OCI-M1 (cell line): ENCODE results near the gene QRFP.

Experiments
- DNase-seq: peaks from one replicate; lab custom pipeline; 2025; lab: John Stamatoyannopoulos, UW

Gene QRFP

GRCh38 chr9:130872093-130872492 lies 24.5 kb downstream of the QRFP start:
- no peak for DNase-seq

DNA sequence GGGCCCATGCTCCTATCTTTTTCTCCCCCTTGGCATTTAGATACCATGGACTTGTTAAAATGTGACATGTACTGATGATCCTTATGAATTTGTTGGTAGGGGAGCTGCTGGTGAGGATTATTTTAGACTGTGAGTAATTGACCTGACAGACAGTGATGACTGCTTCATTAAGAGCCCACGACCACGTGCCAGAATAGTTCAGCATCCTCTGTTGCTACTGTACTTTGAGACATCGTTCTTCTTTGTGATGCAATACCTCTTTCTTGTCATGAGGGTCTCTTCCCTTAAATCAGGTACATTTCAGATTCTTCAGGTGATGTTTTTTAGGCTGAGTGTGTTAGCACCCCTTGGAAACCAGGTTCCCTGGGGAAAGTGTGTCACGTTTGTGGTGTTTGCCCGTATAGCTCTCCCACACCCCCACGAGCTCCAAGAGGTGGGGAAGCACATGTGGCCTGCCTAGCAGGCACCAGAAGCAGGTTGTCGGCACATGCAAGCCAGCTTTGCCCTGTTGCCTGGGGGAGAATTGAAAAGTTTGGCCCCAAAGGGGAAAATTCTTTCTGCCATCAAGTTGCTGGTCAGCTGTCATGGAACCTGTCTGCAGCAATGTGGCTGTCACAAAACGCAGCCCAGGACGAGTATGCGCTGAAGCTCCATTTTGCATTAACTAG lies 25.1 kb downstream of the QRFP start:
- DNase-seq: no peak

- DNase-seq: no peak
Measured at GRCh38 chr9:130870491-130871381, 25.9 kb downstream of the QRFP start.

DNA sequence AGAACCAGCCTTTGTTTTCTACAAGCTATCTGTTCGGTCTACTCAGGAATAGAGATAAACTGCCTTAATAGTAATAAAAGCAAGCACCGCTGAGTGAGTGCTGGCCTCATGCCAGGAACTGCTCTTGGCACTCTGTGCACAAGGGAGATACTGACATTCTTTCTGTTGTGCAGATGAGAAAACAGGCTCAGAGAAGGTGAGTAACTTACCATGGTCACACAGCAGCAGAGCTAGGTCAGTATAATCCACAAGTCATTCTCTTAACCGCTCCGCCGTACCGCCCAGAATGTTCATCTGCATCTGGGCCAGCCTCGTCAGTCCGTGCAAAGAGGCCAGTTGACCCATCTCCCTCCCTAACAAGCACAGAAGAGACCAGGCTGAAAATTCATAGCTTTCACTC lies 27.4 kb downstream of the QRFP start:
- no peak for DNase-seq

DNA sequence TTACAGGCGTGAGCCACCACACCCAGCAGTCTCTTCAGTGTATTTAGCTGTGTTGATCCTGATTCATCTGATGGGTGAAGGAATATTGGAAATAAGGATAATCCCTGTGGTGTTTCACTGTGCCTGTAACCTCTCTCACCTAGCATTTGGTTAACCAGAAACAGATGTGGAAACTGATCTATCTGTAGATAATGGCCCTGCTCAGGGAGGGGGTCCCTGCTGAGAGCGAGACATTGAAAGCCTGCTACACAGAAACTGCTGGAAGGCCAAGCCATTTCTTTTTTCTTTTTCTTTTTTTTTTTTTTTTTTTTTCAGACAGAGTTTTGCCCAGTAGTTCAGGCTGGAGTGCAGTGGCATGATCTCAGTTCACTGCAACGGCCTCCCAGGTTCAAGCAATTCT lies 28.4 kb downstream of the QRFP start:
- no peak for DNase-seq

GRCh38 chr9:130867556-130867955 lies 29.1 kb downstream of the QRFP start:
- DNase-seq: no peak

GRCh38 chr9:130866474-130866965 lies 30.1 kb downstream of the QRFP start:
- DNase-seq: peak; percentile 87

DNA sequence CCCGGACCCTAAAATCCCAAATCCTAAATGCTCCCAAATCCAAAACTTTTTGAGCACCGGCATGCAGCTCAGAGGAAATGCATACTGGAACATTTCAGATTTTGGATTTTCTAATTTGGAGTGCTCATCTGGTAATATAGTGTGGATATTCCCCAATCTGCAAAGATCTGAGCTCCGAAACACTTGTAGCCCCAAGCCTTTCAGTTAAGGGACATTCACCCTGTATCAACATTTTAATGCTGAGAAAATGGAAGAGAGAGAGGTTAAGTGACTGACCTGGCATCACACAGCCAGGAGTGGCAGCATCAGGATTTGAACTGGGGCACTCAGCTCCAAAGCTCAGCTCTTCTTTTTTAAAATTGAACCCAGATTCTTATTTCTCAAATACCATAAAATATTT lies 30.7 kb downstream of the QRFP start:
- DNase-seq: no peak

DNA sequence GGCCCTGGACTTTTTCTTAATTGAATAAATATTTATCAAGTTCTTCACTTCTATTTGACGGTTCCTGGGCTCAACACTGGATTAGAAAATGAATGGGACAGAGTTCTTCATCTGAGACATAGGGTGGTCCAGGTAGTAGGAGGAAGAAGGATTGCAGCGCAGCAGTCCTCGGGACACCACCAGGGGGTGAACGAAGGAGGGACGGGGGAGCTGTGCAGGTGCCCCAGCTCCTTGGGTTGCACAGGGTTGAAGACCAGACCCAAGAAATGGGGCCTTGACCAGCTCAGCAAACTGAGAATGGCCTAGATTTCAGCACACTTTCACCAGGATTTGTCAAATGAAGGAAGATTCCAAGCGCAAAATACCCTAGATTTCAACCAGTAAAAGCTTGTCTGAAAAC lies 32.1 kb downstream of the QRFP start:
- DNase-seq: no peak

DNA sequence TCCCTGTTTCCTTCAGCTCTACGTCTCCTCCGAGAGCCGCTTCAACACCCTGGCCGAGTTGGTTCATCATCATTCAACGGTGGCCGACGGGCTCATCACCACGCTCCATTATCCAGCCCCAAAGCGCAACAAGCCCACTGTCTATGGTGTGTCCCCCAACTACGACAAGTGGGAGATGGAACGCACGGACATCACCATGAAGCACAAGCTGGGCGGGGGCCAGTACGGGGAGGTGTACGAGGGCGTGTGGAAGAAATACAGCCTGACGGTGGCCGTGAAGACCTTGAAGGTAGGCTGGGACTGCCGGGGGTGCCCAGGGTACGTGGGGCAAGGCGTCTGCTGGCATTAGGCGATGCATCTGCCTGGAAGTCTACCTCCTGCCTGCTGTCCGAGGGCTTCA lies 33.9 kb downstream of the QRFP start:
- DNase-seq: no peak

DNA sequence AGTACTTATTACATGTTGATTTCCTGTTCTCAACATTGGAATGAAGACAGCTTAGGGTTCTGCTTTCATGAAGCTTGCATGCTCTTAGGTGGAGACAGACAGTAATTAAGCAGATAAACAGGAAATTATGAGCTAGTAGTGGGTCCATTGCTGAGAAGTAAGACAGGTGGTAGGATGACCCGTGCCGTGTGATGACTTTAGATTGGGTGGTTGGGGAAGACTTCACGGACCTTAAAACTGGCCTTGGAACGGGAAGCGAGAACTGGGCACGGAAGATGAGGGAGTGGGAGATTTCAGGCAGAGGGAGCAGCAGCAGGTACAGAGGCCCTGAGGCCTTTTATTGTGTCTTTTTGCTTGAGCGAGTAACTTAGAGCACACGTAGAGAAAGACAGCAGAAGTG lies 34.4 kb downstream of the QRFP start:
- no peak for DNase-seq

DNA sequence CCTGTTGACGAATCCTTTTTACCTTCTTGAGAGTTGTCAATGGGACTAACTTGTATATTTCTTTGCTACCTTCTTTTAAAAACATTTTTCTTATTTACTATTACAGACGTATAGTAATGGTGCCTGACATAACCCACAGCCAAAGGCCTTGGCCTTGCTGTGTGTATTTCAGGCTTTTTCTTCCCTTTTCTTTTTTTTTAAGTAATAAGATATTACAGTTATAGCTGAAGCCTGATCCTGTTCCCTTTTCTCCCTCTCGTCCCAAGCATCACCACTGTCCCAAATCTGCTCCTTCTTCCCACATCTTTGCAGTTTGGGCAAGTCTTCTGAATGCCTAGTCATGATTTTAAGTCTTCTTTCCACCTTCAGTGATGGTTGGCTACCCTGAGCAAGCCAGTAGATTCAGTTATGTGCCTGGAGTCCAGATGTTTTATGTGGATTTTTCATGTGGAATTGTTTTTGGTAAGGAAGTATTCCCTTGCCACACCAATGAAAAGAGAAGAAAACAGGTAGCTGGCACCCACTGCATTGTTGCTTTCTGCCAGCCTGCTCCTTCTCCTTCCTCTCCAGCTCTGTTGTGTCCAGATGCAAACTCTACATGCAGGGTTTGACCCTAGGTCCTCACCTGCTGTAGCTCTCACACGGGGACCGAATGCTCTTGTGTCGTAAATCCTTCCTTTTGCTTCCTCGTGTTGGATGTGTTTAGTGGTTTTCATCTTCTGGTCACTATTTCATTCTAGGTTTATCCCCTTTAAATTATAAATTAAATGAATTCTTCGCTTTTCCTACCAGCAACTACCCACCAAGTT lies 35.0 kb downstream of the QRFP start:
- no peak for DNase-seq

DNA sequence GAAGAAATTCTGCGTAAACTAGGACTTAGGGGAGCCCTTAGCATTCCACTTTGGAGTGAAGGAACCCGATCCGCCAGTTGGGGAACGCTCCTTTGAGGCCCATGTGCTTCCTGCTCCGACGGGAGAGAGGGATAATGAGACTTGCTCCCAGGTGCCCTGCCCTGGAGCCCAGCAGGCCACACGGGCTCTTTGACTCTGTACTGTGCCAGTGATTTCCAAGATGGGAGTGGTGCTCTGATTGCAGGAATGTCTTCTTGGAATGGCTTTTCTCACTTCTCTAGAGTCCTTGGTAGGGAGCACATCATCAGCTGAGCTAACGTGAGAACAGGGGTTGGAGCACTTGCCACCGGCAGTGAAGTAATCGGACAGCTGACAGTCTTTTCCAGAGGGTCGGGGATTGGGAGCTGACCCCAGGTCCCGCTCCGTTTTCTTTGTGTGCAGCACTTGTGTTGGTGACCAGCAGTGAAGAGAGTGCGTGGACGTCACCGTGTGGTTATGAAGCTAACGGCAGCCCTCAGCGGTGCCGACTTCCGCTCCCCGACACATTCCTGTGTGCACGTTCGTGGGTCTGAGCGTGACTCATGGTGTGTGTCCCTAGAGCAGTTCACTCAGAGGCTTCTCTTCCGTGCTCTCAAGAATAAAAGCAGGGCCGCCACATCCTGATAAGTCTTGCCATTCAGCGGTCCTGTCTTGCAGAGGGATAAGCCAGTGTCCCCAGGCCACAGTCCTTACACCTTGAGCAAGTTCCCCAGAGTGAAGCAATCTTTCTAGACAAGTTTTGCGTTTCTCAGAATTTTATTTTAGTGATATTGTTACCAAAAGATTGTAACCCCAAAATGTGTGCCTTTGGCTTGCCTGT lies 35.9 kb downstream of the QRFP start:
- no peak for DNase-seq

DNA sequence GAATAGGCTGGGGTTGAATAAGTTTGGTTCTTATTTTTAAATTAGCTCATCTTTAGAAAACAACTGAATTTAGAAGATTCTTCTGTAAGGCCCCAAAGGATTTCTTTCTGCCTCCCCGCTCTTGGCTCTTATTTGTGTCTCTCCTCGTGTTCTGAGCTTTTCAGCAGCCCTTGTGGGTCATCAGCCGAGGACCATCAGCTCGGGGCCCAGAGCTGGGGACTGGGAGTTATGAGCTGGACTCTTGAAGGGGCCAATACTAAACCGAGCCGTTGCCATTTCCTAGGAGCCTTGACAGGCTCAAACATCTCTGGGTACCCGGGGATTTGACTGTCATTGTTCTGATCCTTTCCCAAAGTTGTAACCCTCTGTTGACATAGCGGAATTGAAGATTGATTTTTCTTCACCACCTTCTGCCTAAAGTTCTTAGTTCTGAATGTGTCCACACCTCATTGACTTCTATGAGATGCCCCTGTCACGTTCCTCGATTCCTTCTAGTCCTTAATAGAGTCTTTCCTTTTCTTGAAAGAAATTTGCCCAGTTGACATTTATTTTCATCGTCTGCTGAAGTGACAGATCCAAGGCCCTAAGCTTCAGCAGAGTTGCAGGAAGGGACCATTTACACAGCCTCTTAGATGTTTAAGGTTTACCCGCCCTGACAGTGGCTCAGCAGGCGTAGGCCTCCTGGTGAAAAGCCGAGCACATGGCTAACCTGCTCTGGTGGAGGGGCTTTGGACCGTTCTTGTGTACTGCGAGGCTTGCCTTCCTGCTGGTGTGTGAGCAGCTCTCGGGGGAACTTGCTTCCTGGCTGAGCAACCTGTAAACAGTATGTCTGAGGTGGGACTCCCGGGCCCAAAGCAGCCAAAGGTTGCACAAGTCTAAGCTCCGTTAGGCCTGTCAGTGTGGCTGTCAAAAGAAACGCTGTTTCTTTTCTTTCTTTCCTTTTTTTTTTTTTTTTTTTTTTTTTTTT lies 37.6 kb downstream of the QRFP start:
- no peak for DNase-seq

DNA sequence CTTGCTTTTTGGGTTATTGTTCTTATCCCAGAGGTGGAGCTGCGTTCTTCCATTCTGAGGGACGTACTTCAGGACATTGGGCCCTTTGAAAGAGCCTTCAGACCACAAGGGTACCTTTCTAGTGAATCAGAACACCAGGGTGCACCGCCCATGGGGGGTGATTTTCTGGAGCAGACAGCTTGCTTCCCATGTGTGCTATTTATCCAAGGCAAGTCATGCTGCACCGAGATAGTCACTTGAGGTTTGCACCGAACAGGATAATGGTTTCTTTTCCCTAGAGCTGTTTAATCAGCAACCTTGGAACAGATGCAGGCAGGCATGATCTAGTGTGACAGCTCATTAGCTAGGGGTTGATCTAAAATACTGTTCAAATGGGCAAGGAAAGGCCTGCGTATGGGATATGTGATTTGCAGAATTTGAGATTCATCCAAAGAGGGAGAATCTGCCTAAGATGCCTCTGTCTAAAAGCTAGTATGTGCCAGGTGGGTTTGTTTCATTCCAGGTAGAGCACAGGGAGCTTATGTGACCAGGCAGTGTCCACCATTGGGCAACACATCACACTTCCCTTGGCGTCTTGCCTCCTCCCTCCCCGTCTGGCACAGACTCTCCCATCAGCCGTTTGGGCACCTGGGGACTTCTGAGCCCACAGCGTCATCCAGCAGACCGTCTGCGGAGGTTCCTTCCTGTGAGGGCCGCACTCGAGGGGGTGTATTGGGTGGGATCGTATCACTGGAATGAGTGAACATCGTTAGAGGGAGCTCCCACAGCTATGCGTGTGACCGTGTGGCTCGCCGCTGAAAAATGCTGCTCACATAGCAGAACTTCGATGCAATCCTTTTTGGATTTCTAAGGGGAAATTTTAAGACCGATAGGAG lies 38.5 kb downstream of the QRFP start:
- no peak for DNase-seq

- no peak for DNase-seq
Measured at GRCh38 chr9:130856474-130856873, 40.1 kb downstream of the QRFP start.

DNA sequence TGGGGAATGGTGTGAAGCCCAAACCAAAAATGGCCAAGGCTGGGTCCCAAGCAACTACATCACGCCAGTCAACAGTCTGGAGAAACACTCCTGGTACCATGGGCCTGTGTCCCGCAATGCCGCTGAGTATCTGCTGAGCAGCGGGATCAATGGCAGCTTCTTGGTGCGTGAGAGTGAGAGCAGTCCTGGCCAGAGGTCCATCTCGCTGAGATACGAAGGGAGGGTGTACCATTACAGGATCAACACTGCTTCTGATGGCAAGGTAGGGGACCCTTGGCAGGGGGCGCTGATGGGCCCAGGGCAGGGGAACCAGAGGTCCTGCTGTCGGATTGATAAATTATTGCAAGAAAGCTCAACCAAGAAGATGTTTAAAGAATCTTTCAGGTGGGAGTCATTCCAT lies 41.8 kb downstream of the QRFP start:
- DNase-seq: no peak

- DNase-seq: peak; percentile 11
Measured at GRCh38 chr9:130854092-130854491, 42.5 kb downstream of the QRFP start.

DNA sequence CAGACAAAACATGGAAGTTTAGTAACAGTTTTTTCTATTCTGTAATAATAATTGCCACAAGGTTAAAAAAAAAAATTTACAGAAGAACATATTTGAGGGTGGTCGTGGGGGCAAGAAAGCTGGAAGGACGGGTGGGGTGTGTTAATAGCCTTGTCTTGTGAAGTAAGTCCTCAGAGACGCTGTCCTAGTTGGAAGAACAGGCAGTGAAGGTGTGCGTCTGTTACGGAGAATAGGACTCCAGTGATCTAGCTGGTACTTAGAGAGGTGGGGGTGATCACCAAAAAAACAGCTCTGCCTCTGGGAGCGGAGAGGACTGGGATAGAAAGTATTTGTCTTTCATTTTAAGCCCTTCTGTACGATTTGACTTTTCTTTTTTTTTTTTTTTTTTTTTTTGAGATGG lies 43.8 kb downstream of the QRFP start:
- no peak for DNase-seq
